ENCODE measurements around the gene ISG20.

Gene ISG20

DNA sequence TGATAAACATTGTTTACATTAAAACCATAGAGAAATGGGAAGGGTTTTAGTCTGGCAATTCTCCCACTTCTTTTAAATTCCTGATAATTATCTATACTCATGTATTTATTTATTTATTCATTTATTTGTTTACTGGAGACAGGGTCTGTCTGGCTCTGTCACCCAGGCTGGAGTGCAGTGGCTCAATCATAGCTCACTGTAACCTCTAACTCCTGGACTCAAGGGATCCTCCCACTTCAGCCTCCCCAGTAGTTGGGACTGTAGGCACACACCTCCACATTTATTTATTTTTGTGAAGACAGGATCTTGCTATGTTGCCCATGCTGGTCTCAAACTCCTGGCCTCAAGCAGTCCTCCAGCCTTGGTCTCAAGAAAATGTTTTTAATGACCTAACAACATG is 20.1 kb upstream of the ISG20 start:
- no peak for TF ChIP-seq USF1 (IDR thresholded peaks at IDR 0.05)
- TF ChIP-seq REST (IDR thresholded peaks at IDR 0.05; ENCODE audit: low read depth): no peak
- TF ChIP-seq, protein P1, sequence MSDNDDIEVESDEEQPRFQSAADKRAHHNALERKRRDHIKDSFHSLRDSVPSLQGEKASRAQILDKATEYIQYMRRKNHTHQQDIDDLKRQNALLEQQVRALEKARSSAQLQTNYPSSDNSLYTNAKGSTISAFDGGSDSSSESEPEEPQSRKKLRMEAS (IDR thresholded peaks at IDR 0.05): no peak
- no peak for TF ChIP-seq TEAD4 (IDR thresholded peaks at IDR 0.05)
- no peak for TF ChIP-seq YY1 (IDR thresholded peaks at IDR 0.05; ENCODE audit: low read depth)
- no peak for TF ChIP-seq NFIC (IDR thresholded peaks at IDR 0.05)
- no peak for TF ChIP-seq CREB1 (IDR thresholded peaks at IDR 0.05; ENCODE audit: low read depth)
- TF ChIP-seq EP300 (IDR thresholded peaks at IDR 0.05; ENCODE audit: borderline replicate concordance): no peak
- TF ChIP-seq TCF12 (IDR thresholded peaks at IDR 0.05; ENCODE audit: low read depth): no peak
- no peak for TF ChIP-seq EGR1 (IDR thresholded peaks at IDR 0.05)
- no peak for TF ChIP-seq RAD21 (IDR thresholded peaks at IDR 0.05; ENCODE audit: low read depth)
- TF ChIP-seq ZBTB7A (IDR thresholded peaks at IDR 0.05; ENCODE audit: low read depth): no peak
- TF ChIP-seq FOXM1 (IDR thresholded peaks at IDR 0.05; ENCODE audit: borderline replicate concordance, low read depth): no peak
- no peak for TF ChIP-seq CEBPB (IDR thresholded peaks at IDR 0.05)
- TF ChIP-seq TAF1 (IDR thresholded peaks at IDR 0.05; ENCODE audit: low read depth): no peak

GRCh38 chr15:88619796-88620195 is 19.0 kb upstream of the ISG20 start:
- no peak for TF ChIP-seq CREB1 (IDR thresholded peaks at IDR 0.05; ENCODE audit: low read depth)
- no peak for TF ChIP-seq TCF12 (IDR thresholded peaks at IDR 0.05; ENCODE audit: low read depth)
- no peak for TF ChIP-seq REST (IDR thresholded peaks at IDR 0.05; ENCODE audit: low read depth)
- TF ChIP-seq NFIC (IDR thresholded peaks at IDR 0.05): no peak
- no peak for TF ChIP-seq EGR1 (IDR thresholded peaks at IDR 0.05)
- TF ChIP-seq FOXM1 (IDR thresholded peaks at IDR 0.05; ENCODE audit: borderline replicate concordance, low read depth): no peak
- no peak for TF ChIP-seq YY1 (IDR thresholded peaks at IDR 0.05; ENCODE audit: low read depth)
- no peak for TF ChIP-seq RAD21 (IDR thresholded peaks at IDR 0.05; ENCODE audit: low read depth)

DNA sequence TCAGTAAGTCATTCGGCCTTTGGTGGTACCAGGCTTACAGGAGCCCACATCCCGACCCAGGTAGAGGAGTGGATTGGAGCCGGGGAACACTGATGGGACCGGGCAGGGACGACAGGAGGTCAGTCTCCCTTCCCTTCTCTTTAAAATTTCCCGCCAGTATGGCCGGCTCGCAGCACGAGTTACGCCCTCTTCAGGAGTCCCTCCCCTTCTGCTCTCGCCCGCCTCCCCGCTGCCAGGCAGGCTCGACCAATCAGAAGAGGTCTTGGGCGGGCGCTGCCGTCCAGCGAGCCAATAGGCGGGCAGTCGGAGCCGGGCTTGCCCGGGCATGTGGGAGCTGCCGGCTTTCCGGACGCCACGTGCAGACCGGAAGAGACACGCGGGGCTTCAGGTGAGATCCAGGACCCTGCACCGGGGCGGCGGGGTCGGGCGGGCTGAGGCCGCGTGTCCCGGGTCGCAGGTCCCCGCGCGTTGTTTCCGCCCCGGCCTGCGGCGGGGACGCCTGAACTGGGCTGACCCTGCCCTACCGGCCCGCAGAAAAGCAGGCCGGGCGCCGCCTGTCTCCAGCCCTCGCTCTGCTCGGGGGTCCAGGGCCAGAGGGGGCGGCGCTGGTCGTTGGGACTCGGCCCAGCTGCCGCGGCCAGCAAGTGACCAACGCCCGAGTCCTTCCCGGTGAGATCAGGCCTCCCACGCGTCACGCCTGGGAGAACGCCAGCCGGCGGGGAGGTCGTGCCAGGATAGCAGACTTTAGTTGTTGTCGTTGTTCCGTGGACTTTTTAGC is 17.6 kb upstream of the ISG20 start, which contains the start of gene AEN:
Gene AEN (plus strand): TSS at position 346 of the 778 bp plus-strand sequence. CDS start 4,870 bp downstream, outside the sequence.
- TF ChIP-seq ZBTB7A (IDR thresholded peaks at IDR 0.05; ENCODE audit: low read depth): no peak
- peak; percentile 66 for TF ChIP-seq USF1 (IDR thresholded peaks at IDR 0.05)
- no peak for TF ChIP-seq EP300 (IDR thresholded peaks at IDR 0.05; ENCODE audit: borderline replicate concordance)
- TF ChIP-seq, protein P1 (IDR thresholded peaks at IDR 0.05): peak; percentile 98
- TF ChIP-seq EGR1 (IDR thresholded peaks at IDR 0.05): peak; percentile 81
- 0 out of 2 replicates have a peak, but pooled peaks have one; percentile 29 for TF ChIP-seq YY1 (IDR thresholded peaks at IDR 0.05; ENCODE audit: low read depth)
- no peak for TF ChIP-seq FOXM1 (IDR thresholded peaks at IDR 0.05; ENCODE audit: borderline replicate concordance, low read depth)

GRCh38 chr15:88621789-88622604 is 16.8 kb upstream of the ISG20 start:
- TF ChIP-seq YY1 (IDR thresholded peaks at IDR 0.05; ENCODE audit: low read depth): no peak

DNA sequence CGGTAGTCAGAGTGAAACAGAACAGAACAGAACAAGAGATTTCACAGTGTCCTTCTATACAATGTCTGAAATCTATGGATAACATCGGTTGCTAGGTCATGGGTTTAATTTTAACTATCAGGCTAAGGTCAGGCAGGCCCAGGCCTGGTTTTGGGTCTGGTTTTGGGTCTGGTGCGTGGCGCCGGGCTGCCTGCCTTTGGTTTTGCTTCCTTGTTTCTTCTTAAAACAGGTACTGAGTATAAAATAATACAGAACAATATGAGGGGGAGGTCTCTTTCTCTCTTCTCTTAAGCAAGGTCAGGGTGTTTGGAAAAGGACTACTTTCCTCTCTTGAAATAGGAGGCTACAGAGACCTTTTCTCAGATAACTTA is 16.2 kb upstream of the ISG20 start:
- TF ChIP-seq TCF12 (IDR thresholded peaks at IDR 0.05; ENCODE audit: low read depth): no peak
- no peak for TF ChIP-seq USF1 (IDR thresholded peaks at IDR 0.05)
- TF ChIP-seq RAD21 (IDR thresholded peaks at IDR 0.05; ENCODE audit: low read depth): no peak
- TF ChIP-seq CEBPB (IDR thresholded peaks at IDR 0.05): no peak
- TF ChIP-seq, protein P1 (IDR thresholded peaks at IDR 0.05): no peak
- no peak for TF ChIP-seq NFIC (IDR thresholded peaks at IDR 0.05)
- TF ChIP-seq TEAD4 (IDR thresholded peaks at IDR 0.05): no peak
- no peak for TF ChIP-seq ZBTB7A (IDR thresholded peaks at IDR 0.05; ENCODE audit: low read depth)
- TF ChIP-seq FOXM1 (IDR thresholded peaks at IDR 0.05; ENCODE audit: borderline replicate concordance, low read depth): no peak

Measured in Ishikawa (cell line).